AG20443 (cell line): Measurements from ENCODE around the gene PTGIS.

Source experiments
- DNase-seq: peaks from one replicate; pipeline ENCODE4 v3.0.0; 2012; ENCODE audit warnings: low spot score, mixed read lengths

The PTGIS gene

DNA sequence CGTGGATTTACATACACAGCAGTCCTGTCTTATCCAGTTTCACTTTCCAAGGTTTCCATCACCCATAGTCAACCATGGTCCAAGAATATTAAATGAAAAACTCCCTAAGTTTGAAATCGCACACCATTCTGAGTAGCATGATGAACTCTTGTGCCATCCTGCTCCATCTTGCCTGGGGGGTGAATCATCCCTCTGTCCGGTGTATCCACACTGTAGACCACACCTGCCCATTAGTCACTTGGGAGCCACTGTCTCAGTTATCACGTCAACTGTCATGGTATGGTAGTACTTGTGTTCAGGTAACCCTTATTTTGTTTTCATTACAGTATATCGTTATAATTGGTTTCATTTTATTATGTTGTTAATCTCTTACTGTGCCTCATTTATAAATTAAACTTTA is 38.5 kb downstream of the PTGIS start:
- no peak for DNase-seq

DNA sequence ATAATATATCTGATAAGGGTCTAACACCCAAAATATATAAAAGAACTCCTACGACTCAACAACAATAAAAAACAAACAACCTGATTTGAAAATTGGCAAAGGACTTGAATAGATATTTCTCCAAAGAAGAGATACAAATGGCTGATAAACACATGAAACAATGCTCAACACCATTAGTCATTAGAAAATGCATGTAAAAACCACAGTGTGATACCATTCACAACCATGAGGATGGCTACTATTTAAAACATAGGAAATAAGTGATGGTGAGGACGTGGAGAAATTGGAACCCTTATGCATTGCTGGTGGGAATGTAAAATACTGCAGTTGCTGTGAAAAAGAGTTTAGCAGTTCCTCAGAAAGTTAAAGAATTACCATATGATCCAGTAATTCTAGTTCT is 41.4 kb downstream of the PTGIS start:
- DNase-seq: no peak

DNA sequence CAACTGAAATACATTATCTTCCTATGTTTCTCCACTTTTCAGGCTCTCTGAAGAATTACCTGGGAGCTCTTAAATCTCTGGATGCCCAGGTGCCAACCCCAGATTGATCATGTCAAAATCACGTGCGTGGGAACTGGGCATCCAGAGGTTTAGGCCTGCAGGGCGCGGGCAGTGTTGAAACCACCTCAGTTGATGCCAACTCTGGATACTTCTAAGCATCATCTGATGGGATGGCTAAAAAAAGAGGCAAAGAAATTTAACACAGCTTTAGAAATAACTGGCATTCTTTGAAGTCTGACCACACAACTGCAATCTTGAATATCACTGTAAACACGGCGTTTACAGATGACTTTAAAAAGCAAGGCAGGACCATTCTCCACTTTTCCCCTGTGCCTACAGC is 41.9 kb downstream of the PTGIS start:
- no peak for DNase-seq

DNA sequence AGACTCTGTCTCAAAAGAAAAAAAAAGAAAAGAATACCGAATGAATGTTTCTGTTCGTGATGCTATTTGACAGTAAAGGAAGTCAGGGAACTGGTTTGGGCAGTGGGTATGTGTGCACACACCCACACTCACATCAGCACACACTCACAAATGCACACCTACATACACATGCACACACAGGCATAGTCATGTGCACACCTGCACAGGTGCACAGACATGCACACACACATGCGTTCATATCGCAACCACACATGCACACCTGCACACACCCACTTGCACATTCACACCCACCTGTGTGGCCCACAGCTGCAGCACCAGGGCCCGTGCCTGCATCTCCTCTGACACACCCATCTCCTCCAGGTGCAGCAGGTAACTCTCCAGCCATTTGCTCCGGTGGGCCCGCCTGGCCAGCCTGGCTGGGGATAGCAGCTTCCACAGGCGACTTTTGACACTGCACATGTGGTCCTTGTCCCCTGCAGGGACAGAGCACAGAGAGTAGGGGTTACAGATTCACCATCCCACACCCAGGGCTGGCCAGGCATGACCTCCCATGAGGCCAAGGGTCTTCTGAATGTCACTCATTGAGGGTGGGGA is 44.1 kb downstream of the PTGIS start:
- DNase-seq: no peak

DNA sequence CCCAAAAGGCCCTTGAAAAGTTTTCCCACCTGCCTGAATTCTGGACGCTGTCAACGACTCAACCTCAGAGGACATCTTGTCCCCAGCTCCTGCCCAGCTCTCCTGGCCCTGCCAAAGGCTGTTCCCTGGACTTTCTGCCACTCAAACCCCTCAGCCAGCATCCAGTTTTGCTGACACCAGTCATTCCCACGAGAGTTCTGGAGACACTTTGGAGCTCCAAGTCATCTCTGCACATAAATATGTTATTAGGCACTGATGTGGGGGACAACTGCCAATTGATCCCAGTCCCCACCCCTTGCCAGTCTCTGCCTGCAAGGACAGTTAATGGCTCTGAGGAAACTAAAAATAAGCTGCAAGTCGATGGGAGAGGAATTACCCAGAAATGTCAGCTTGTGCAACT is 46.6 kb downstream of the PTGIS start:
- no peak for DNase-seq

DNA sequence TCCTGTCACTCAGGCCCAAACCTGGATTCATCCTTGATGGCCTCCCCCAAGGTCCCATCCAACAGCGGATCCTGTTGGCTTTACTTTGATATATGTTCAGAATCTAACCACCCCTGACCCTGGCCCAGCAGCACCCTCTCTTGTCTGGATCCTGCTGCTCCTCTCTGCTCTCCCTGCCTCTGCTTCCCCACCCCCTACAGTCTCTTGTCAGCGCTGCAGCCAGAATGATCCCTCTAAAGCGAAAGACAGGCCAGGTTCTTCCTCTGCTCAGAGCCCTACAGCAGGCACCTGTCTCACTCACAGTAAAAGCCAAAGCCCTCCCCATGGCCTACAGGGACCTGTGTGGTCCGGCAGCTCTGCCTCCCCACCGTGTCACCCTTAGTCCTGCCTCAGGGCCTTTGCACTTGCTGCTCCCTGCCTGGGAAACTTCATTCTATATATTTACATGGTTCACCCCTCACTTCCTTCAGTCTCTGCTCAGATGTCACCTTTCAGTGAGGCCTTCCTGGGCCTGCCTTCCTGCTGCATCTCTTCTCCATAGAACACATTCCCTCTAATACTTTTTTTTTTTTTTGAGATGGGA is 48.1 kb downstream of the PTGIS start:
- DNase-seq: no peak

DNA sequence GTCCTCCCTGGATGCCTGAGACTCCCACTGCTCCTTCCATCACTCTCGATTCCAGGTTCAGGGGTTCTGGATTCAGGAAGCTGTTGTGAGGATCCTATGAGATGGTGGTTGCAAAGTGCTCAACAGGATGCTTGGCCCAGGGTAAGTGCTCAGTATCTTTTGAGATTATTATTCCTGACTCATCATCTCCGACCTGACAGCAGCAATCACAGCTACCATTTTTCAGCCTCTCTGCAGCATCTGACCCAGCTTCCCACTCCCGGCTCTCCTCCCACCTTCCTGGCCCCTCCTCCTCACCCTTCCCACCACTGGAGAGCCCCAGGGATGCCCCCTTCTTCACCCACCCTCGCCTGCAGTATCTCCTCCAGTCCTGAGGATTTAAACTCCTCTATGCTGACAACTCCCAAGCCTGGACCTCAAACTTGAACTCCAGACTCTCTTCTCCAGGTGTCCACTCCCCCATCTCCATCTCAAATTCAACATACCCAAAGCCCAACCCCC is 48.7 kb downstream of the PTGIS start:
- DNase-seq: no peak

DNA sequence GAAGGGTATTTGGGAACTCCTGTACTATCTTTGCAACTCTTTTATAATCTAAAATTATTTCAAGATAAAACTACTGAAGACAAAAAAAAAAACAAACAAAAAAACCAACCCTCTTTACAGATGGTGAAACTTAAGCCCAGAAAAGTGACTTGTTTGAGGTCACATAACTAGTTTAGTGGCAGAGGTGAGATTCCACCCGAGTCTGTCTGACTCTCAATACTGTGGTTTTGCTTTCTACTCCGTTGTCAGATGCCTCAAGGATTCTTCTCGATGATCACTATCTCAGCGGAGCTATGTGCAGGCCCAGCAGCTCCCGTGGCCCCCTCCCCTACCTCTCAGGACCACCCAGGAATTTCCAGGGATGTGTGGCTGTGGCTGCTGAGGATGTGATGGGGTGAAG is 49.4 kb downstream of the PTGIS start:
- no peak for DNase-seq

DNA sequence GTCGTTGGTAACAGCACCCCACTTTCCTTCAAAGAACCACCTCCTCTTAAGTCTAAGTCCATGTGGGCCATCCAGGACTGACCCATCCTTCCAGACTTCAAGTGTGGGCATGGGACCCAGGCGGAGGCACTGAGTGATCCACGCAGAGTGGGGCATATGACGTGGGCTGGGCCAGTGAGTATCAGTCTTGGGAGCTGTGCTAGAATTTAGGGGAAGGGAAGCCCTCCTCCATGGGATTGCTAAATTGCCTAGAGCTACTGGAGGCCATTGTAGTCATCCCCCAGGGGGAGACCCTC is 50.2 kb downstream of the PTGIS start:
- DNase-seq: no peak

DNA sequence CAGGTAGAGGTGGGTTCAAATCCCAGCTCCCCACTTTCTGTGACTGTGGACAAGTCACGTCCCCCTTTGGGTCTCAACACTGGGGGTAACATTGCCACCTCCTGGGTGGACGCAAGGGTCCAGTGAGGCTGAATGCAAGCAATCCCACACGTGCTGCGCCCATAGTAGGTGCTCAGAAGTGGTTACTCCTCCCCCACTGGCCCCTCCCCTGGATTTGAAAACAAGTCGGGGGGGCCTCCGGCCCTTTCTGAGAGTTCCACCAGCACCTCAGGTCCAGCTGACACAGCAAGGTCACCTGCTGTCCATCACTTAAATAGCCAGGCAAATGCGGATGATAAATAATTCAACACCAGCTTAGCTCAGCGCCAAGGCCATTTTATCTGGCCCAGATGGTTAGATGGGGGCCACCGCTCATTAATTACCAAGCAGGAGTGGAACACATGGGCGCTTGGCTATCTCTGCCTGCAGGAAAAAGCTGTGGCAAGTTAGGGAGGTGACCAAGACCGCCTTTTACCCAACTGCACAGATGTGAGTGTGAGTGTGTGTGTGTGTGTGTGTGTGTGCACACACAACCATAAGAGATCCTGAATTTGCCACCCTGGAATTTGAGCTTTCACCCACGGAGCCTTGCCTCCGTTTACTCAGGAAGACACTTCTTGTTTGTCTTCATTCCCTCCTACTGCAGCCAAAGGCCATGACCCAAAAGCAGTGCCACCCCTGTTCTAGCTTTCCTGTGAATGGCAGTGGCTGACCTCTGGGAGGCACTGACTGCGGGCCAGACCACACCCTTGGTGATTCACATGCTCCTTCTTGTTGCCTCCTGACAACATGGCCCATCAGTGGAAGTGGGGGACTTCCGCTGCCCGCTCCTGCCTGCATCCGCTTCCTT is 50.8 kb downstream of the PTGIS start:
- DNase-seq: peak; percentile 52

DNA sequence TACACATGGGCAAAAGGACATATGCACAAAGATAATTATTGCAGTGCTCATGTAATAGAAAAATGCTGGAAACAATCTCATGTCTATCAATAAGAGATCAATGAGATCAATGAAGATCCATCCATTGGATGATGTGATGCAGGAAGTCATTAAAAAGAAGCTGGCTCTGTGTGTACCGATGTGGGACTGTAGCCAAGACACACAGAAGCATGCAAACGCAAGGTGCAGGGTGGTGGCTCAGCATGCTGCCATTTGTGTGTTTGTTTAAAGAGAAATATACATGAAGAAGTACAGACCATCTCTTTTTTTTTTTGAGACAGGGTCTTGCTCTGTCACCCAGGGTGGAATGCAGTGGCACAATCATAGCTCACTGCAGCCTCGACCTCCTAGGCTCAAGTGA is 52.4 kb downstream of the PTGIS start:
- DNase-seq: no peak

DNA sequence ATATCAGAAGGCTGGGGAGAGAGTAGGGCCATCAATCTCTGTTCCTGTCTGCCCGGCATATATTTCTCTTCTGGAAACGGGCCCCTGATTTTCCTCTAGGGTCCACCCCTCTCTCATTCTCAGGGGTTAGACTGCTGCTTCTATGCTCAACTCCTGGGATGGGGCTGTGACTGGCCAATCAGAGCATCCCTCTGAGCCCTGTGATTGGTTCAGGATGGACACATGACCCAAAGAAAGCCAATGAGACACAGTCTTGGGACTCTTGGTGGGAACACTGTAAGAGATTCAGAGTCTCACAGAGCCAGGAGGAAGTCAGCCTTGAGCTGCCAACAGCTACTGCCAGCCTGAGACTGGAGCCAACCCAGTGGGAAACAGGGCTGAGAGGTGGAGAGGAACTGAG is 54.4 kb downstream of the PTGIS start:
- no peak for DNase-seq

DNA sequence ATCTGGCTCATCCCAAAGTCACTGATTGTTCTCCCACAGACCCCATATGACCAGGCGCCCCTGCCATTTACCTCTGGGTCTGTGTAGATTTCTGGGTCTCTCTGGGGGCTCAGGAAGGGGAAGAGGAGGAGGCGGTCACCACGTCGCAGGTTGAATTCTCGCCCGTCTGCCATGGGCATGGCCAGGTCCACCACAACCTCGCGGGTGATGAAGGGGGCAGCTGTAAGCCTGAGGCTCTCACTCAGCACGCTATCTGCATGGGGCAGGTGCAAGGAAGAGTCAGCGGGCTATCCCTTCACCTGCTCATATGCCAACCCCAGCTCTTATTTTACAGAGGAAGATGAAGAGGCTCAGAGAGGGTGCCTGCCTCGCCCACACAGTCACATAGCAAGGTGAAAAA is 54.9 kb downstream of the PTGIS start:
- no peak for DNase-seq

DNA sequence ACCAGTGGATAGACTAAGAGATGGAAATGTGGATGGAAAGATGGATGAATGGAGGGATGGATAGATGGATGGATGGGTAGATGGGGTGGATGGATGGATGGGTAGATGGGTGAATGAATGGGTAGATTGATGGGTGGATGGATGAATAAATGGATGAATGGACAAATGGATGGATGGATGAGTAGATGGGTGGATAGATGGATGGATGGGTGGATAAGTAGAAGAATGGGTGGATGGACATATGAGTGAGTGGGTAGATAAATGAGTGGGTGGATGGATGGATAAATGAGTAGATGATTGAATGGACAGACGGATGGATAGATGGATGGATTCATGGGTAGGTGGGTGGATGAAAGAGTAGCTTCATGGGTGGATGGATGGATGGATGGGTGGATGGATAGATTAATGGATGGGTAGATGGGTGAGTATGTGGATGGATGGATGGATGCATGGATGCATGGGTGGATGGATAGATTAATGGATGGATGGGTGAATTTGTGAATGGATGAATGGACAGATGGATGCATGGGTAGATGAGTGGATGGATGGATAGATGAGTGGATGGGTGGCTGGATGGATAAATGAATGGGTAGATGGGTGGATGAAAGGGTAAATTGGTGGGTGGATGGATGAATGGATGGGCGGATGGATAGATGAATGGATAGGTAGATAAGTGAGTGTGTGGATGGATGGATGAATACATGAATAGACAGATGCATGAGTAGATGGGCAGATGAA is 56.0 kb downstream of the PTGIS start:
- DNase-seq: no peak

DNA sequence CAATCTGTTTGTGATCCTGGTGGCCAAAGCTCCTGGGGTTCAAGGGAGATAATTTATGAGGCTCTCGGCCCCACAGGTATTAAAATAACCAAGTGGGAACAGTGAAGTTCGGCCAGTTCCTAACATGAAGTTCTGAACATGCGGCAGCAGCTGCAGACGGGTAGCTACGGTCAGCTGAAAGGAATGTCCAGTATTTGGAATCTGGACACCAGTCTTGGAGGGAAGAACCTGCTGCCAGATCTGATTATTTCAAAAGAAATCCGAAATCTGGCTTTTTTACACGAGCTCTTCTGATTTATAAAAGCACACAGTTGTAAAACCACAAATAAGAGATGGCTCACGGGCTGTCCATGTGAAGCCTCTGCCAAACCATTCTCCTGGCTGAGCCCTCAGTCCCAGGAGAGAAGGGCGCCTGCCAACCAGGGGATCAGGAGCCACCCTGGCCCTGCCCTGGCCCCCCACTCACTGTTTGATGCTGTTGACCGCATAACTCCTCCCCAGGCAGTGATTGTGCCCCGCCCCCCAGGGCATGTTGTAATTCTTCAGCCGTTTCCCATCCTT is 57.3 kb downstream of the PTGIS start:
- DNase-seq: peak; percentile 91

DNA sequence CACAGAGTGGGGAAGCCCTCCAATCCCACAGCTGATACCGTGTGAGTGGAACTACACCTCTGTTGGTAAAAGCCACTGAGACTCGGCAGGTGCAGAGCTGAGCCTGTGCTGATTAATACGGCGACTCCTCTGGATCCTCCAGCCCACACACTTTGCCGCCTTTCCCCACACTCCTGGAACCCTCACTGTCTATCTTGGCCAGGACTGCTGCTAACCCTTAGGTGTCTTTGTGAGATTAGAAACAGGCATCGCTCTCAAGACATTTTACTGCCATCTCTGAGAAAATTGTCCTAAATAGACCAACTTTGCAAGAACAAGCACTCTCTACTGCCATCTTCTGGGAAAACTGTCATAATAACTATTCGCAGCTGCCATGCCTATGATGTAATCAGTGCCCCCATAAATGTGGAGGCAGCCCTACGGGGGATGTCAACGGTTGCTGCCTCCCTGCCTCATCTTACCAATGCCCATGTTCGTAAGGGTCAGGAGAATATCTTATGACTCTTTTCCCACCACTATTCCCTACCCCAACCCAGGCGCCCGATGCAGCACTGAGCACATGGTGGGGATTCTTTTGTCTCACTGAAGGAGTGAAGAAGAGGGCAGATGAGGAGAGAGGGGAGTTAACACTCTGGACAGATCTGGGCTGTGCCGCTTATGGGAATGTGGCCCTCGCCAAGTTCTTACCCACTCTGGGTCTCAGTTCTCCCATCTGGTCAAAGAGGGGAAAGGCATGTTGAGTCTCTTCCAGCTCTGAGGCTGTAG is 59.3 kb downstream of the PTGIS start:
- DNase-seq: peak; percentile 38

DNA sequence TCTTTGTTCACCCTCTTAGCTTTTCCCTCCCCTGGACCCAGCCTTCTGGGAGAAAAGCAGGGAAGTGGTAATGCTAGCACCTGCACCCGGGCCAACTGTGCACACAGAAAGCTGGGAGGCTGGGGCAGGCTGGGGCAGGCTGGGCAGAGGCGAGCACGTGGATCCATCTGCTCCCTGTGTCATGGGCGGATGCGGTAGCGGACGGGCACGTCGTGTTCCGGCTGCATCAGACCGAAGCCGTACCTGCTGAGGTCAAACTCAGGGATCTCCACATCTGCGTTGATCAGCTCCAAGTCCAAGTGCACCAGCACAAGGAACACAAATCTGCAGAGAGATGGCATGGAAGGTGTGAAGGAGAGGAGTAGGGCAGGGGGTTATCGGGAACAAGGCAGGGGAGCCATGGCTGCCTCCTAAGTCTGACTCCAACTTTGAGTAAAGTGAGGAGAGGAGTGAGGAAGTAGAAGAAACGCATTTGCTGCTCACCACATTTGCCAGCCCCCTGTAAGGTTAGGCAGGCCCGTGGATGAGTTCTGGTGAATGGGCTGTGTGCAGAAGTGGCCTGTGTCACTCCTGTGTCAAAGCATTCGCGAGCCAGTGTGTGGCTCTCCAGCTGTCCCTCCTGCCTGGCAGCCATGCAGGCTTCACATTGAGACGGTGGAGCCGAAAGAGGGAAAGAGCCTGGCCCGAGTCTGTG is 60.0 kb downstream of the PTGIS start:
- DNase-seq: no peak

DNA sequence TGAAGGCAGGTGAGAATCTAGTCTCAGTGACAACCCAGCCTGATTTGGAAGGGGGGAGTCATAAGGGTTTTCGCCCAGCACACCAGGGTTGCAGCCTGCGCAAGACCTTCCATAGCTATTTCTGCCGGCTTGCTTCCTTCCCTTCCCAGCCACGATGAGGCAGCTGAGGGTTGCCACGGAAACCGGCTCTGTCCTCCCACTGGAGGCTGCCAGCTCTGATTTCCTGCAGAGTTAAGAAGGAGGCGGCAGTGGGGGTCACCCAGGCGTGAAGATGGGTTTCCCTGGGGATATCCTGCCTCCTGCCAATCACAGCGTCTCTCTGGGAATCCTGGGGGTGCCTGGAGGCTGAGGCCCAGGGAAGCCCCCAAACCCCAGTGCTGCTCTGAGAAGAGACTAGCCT is 62.4 kb downstream of the PTGIS start:
- peak; percentile 39 for DNase-seq

DNA sequence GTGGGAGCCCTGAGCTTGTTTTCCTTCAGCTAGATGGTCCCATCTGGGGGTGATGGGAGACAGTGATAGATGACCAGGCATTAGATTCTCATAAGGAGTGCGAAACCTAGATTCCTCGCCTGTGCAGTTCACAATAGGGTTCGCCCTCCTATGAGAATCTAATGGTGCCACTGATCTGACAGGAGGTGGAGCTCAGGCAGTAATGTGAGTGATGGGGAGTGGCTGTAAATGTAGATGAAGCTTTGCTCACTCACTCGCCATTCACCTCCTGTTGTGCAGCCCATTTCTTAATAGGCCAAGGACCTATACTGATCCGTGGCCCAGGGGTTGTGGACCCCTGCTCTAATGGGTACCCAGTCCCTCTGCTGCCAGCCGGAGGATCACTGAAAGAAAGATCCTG is 64.8 kb downstream of the PTGIS start:
- no peak for DNase-seq

DNA sequence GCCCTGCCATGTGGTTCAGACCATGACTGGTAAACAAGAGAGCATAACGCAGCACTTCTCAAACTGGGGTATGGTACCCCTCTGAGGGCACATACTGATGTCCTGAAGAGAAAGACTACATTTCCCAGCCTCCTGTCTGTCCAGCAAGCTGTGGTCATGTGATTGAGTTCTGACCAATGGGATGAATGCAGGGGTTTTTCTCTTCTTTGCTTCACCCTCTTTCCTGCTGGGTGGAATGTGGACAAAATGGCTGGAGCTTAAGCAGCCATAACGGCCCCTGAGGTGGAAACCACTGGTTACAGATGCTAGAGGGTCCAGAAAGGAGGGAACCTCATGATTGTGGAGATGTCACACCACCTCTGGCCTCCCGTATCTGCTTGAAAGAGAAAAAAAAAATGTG is 66.0 kb downstream of the PTGIS start:
- peak; percentile 52 for DNase-seq

DNA sequence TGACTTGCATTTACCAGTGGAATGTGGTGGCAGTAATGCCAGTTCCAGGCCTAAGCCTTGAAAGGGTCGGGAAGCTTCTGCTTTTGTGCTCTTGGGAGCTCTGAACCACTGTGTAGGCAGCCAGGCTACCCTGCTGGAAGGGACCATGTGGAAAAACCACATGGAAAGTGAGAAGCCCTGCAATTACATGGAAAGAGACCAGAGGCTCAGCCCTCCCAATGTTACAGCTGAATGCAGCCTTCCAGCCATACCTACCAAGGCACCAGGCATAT is 70.6 kb downstream of the PTGIS start:
- DNase-seq: no peak
